ENCODE results near the gene RFX6. TPM values are rescaled to one million over a fixed set of nuclear protein-coding genes. Genes with fewer than 3 reads are reported as not detected.
A peak's percentile ranks its signal among the peaks of the same experiment; 100 is the strongest.

The RFX6 gene
- total and polyA plus RNA-seq, 2 donors from 2014 or later = not detected

DNA sequence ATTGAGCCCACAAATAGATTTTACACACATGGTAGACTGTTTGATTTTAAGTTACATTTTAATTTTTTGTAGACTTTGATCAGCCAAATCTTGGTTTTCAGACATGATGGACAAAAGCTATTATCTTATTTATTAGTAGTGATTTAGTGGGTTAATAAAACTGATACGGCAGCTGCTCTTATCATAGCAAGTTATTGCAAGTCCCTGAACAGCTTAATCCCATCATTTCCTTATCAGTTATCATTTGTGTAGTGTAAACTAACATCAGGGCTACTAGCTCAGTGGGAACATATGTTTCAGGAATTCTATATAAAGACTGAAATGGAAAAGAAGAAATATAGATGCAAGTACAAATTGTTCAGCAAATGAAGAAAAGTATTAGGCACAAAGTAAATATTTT is 10.9 kb downstream of the RFX6 start:
- FAIRE-seq = no peak
- TF ChIP-seq, protein P1, sequence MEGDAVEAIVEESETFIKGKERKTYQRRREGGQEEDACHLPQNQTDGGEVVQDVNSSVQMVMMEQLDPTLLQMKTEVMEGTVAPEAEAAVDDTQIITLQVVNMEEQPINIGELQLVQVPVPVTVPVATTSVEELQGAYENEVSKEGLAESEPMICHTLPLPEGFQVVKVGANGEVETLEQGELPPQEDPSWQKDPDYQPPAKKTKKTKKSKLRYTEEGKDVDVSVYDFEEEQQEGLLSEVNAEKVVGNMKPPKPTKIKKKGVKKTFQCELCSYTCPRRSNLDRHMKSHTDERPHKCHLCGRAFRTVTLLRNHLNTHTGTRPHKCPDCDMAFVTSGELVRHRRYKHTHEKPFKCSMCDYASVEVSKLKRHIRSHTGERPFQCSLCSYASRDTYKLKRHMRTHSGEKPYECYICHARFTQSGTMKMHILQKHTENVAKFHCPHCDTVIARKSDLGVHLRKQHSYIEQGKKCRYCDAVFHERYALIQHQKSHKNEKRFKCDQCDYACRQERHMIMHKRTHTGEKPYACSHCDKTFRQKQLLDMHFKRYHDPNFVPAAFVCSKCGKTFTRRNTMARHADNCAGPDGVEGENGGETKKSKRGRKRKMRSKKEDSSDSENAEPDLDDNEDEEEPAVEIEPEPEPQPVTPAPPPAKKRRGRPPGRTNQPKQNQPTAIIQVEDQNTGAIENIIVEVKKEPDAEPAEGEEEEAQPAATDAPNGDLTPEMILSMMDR (IDR thresholded peaks at IDR 0.05; ENCODE audit: borderline replicate concordance, extremely low read depth, insufficient read depth) = no peak
- H3K4me1 ChIP-seq (ENCODE audit: control insufficient read depth in 2 of 3, insufficient read depth in 2 of 3, low read depth in 1 of 3, low read length in 3 of 3) = no peaks in the 10 kb centered on the region
- H3K36me3 ChIP-seq (ENCODE audit: control insufficient read depth in 2 of 3, insufficient read depth in 3 of 3, low read length in 3 of 3) = no peaks in the 10 kb centered on the region
- intact Hi-C loops (cut with DNase I) = no loop called here
- no peak overlapping the region for H3K9ac ChIP-seq (ENCODE audit: low read length in 3 of 3)
- no peak overlapping the region for H3K4me3 ChIP-seq (ENCODE audit: low read length in 3 of 3)
- no peaks in the 10 kb centered on the region for H3K9me3 ChIP-seq (ENCODE audit: control insufficient read depth in 2 of 3, insufficient read depth in 1 of 3, low read length in 3 of 3)
- no peak overlapping the region for H3K27ac ChIP-seq (ENCODE audit: low read depth in 2 of 2, low read length in 2 of 2)
- H3K27me3 ChIP-seq (ENCODE audit: control insufficient read depth, insufficient read depth, low read length) = no peaks in the 10 kb centered on the region
- no peak for DNase-seq

- FAIRE-seq (no peak), DNase-seq (peak in 1 of 5 donors; percentile 2)
- Histone ChIP-seq H3K27ac (ENCODE audit: low read depth in 2 of 2, low read length in 2 of 2) (no peak overlapping the region), H3K4me1 (ENCODE audit: control insufficient read depth in 2 of 3, insufficient read depth in 2 of 3, low read depth in 1 of 3, low read length in 3 of 3) (no peaks in the 10 kb centered on the region), H3K9me3 (ENCODE audit: control insufficient read depth in 2 of 3, insufficient read depth in 1 of 3, low read length in 3 of 3) (no peaks in the 10 kb centered on the region), H3K36me3 (ENCODE audit: control insufficient read depth in 2 of 3, insufficient read depth in 3 of 3, low read length in 3 of 3) (no peaks in the 10 kb centered on the region), H3K4me3 (ENCODE audit: low read length in 3 of 3) (no peak overlapping the region), H3K9ac (ENCODE audit: low read length in 3 of 3) (no peak overlapping the region), H3K27me3 (ENCODE audit: control insufficient read depth, insufficient read depth, low read length) (no peaks in the 10 kb centered on the region)
- intact Hi-C loops (cut with DNase I) = no loop called here
- TF ChIP-seq, protein P1 (IDR thresholded peaks at IDR 0.05; ENCODE audit: borderline replicate concordance, extremely low read depth, insufficient read depth) = no peak
Observed at GRCh38 chr6:116888732-116889360, 11.8 kb downstream of the RFX6 start.

DNA sequence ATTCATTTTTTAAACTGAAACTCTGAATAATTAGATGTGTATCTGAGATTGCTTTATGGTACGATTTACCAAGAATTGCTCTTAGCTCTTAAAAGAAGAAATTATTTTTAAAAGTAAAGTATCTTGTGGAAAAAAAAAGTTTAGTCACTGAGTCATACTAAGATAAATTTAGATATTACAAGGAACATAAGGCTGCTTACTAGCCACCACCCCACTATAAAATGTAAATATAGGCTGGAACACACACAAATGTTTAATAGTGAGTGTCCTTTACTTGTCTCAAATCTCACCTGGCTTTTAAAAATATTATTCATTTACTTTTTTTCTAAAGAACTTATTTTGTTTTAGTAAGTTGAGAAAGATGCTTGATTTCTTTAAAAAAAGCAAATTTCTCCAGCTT is 17.6 kb downstream of the RFX6 start:
- TF ChIP-seq, protein P1 (IDR thresholded peaks at IDR 0.05; ENCODE audit: borderline replicate concordance, extremely low read depth, insufficient read depth) = no peak
- Histone ChIP-seq H3K36me3 (ENCODE audit: control insufficient read depth in 2 of 3, insufficient read depth in 3 of 3, low read length in 3 of 3) (no peaks in the 10 kb centered on the region), H3K9me3 (ENCODE audit: control insufficient read depth in 2 of 3, insufficient read depth in 1 of 3, low read length in 3 of 3) (no peaks in the 10 kb centered on the region), H3K27ac (ENCODE audit: low read depth in 2 of 2, low read length in 2 of 2) (no peak overlapping the region), H3K9ac (ENCODE audit: low read length in 3 of 3) (no peak overlapping the region), H3K27me3 (ENCODE audit: control insufficient read depth, insufficient read depth, low read length) (no peaks in the 10 kb centered on the region), H3K4me1 (ENCODE audit: control insufficient read depth in 2 of 3, insufficient read depth in 2 of 3, low read depth in 1 of 3, low read length in 3 of 3) (no peaks in the 10 kb centered on the region), H3K4me3 (ENCODE audit: low read length in 3 of 3) (no peak overlapping the region)
- intact Hi-C loops (cut with DNase I) = no loop called here
- no peak for FAIRE-seq
- DNase-seq = no peak

DNA sequence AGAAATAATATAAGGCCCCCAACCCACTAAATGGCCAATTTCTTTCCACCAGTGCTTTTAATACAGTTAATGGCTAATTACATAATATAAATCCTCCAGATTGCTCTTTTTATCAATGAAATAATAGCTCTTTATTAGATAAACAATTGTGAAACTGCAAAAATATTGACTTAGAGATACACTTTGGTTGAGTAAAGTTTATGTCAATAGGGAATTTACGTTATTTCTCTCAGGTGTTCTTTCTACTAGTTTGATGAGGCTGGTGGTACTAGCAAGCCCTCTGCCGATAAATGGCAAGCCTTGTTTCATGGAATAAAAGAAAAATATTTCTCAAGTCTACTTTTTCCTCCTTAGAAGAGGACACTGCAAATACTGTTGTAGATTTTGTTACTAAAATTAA is 18.9 kb downstream of the RFX6 start:
- intact Hi-C loops (cut with DNase I) = no loop called here
- H3K27ac ChIP-seq (ENCODE audit: low read depth in 2 of 2, low read length in 2 of 2) = no peak overlapping the region
- DNase-seq (no peak), FAIRE-seq (no peak)
- no peaks in the 10 kb centered on the region for H3K9me3 ChIP-seq (ENCODE audit: control insufficient read depth in 2 of 3, insufficient read depth in 1 of 3, low read length in 3 of 3)
- H3K36me3 ChIP-seq (ENCODE audit: control insufficient read depth in 2 of 3, insufficient read depth in 3 of 3, low read length in 3 of 3) = no peaks in the 10 kb centered on the region
- no peaks in the 10 kb centered on the region for H3K4me1 ChIP-seq (ENCODE audit: control insufficient read depth in 2 of 3, insufficient read depth in 2 of 3, low read depth in 1 of 3, low read length in 3 of 3)
- TF ChIP-seq, protein P1 (IDR thresholded peaks at IDR 0.05; ENCODE audit: borderline replicate concordance, extremely low read depth, insufficient read depth) = no peak
- H3K27me3 ChIP-seq (ENCODE audit: control insufficient read depth, insufficient read depth, low read length) = no peaks in the 10 kb centered on the region
- no peak overlapping the region for H3K9ac ChIP-seq (ENCODE audit: low read length in 3 of 3)
- H3K4me3 ChIP-seq (ENCODE audit: low read length in 3 of 3) = no peak overlapping the region

Measured in kidney (tissue), 14 donors.